GM15510 (cell line): ENCODE results near the gene ELOB.

Experiments
- POLR2A ChIP-seq: IDR thresholded peaks from 3 replicates; pipeline ENCODE4 v1.6.1; 2011; ENCODE audit warnings: borderline replicate concordance; ENCODE audit not compliant: insufficient read length; ENCODE audit errors: extremely low read depth

The ELOB gene

DNA sequence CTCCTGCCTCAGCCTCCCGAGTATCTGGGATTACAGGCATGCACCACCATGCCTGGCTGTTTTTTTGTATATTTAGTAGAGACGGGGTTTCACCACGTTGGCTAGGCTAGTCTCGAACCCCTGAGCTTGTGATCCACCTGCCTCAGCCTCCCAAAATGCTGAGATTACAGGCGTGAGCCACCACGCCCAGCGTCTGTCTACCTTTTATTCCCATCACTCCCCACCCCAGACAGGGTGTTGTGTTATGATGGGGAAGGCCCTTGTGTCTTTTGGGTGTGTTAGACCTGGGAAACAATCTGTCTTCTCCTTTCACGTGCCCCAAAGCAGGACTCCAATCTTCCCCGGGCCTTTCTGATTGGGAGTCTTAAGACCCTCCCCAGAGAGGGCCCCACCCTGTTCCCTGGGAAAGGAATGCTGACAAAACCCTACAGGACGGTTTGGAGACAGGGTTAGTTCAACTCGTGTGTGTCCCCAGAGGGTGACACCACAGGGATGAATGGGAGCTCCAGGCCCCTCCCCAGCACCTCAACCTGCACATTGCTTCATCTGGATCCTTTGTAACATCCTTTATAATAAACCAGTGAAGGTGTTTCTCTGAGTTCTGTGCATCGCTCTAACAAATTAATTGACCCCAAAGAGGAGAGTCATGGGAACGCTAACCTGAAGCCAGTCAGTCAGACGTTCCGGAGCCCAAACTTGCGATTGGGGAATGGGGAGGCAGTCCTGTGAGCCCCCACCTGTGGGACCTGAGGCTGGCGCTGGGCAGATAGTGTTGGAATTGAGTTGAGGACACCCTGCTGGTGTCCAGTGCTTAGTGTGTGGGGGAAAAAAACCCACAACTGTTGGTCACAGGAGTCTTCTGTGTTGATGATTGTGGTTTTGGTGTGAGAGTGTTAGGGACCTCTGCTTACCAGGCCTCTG is 3.2 kb upstream of the ELOB start:
- no peak for TF ChIP-seq POLR2A

DNA sequence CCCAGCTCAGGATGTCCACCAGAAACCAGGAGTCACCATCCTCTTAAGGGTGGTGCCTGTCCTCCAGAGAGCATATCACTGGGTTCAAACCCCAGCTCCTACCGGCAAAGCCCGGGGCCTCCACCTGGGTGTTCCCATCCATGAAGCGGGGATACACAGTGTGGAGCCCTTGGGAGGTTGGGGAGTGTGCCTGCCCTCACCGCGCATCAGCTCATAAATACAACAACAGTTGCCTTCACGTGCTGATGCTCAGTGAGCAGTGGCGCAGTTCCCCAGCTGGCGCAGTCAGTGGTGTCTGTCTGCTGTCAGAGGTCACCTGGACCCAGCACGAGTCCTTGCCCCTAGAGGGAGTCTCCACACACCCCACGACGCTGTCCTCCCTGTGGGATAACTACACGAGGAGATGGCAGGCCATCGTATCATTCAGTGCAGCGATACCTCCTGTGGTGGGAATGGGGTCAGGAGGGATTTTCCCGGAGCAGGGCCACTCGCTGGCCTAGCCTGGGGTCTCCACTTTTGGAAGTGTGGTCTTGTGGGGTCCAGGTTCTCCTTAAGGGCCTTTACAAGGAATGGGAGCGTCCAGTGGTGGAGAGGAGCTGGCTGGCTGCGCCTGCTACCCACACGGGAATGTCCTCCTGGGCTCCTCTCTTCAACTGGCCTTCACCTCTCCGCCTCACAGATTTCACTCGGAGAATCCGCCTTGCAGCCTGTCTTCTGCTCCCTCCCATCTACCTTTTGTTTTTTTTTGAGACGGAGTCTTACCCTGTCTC is 2.3 kb upstream of the ELOB start:
- TF ChIP-seq POLR2A: no peak

DNA sequence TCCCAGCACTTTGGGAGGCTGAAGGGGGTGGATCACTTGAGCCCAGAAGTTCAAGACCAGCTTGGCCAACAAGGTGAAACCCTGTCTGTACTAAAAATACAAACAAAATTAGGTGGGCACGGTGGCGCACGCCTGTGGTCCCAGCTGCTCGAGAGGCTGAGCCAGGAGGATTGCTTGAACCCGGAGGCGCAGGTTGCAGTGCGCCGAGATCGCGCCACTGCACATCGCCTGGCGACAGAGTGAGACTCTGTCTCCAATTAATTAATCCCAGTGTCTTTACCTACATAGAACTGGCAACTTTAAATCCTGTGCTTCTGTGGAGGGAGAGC is 1.5 kb upstream of the ELOB start:
- TF ChIP-seq POLR2A: no peak

DNA sequence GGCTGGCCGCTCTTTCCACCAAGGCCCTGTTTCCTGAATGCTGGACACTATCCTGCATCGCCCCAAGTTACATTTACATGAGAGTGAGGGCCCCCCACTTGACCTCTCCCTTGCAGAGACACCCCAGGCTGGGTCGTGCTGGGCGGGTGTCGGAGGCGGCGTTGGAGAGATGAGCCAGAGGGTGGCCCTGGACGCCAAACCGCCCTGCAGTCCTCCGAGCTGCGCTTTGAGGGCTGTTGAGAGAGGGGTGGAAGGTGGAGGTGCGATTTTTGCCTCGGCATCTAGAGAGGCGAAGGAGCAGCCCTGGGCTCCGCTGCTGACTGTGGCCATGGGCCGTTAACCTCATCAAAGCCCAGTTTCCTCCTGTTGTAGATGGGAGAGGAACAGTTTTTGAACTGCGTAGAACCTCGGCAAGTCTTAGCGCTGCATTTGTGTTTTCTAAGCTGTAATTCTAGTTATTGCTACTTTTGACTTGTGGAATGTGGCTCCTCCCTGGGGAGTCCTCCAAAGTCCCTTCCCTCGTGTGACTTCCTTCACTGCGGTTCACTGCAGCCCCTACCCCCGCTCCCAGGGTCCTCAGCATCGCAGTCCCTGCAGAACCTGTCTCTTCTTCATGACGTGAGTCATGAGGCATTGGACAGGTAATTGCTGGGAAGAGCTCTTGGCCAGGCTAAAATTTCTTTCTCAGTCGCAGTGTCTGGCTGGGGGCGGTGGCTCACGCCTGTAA is 986 bp upstream of the ELOB start:
- TF ChIP-seq POLR2A: no peak

DNA sequence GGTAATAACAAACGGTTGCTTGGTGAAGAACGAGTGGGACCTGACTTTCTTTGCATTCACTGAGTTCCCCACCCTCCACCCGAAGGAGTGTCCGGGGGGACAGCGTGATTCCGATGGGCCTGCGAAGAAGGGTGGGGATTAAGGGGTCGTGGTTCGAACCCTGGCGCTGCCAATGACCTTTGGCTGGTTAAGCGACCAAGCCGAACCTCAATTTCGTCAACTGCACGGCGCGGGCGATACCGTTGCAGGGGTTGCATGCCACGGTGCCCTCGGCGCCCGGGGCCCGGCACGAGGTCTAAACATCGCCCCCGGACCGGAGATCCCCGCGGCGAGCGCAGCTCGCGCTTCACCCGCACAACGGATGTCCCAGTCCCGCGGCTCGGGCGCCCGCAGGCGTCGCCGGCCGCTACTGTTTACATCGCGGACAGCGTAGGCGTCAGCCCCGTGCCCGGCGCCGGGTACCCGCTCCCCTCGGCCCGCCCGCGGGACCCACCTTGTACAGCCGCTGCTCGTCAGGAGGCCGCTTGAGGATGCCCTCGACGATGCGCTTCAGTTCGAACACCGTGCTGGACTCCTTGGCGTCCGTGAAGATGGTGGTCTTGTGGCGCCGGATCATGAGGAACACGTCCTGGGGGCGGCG is 460 bp downstream of the ELOB start:
- no peak for TF ChIP-seq POLR2A

DNA sequence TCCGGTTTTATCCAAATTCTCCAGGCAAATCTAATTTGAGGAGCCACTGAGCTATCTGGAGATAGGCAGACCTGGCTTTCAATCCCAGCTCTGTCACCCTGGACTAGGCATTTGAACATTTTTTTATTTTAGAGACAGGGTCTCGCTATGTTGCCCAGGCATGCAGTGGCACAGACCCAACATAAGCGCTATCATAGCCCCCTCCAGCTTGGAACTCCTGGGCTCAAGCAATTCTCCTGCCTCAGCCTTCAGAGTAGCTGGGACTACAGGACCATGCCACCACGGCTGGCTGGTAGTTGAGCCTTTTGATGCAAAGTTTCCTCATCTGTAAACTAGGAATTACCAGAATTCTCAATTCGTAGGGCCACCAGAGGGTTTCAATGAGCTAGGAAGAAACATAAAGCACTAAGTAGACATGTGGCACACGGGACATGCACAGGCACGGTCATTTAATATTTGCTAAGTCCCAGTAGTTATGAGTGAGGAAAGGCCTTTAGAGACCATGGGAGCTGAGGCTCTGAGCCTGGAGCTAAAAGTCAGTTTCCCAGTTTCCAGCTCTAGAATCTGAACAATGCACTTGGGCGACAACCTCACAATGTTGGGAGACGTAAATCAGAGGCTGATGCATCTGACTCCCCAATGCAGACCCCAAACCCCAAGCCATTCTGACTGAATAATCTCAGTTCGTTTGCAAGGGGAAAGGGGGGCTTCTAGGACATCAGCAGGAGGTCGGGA is 1.1 kb downstream of the ELOB start:
- TF ChIP-seq POLR2A: no peak

DNA sequence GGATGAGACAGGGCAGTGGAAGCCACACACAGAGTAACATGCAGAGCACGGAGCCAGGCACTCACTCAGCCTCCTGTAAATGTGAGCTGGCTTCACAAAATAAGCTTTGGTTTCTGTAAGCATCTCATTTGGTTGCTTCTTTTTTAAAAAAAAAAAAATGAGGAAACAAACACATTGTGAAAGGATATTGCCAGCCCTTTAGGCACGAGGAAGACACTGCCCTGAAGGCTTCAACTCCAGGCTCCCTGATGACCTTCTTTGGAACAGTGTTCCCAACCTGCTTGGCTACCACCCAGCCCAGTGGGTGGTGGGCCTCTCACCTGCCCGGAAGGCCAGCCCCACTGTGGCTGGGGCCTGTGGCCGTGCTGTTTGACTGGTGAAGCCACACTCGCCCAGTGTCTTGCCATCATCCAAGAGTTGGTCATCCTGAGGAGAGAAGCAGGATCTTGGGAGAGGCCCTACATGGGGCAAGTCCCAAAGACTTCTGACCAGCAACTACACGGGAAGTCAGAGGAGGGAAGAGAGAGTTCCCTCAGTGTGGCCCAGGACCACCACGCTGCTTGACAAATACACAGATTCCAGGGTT is 1.9 kb downstream of the ELOB start:
- TF ChIP-seq POLR2A: no peak

DNA sequence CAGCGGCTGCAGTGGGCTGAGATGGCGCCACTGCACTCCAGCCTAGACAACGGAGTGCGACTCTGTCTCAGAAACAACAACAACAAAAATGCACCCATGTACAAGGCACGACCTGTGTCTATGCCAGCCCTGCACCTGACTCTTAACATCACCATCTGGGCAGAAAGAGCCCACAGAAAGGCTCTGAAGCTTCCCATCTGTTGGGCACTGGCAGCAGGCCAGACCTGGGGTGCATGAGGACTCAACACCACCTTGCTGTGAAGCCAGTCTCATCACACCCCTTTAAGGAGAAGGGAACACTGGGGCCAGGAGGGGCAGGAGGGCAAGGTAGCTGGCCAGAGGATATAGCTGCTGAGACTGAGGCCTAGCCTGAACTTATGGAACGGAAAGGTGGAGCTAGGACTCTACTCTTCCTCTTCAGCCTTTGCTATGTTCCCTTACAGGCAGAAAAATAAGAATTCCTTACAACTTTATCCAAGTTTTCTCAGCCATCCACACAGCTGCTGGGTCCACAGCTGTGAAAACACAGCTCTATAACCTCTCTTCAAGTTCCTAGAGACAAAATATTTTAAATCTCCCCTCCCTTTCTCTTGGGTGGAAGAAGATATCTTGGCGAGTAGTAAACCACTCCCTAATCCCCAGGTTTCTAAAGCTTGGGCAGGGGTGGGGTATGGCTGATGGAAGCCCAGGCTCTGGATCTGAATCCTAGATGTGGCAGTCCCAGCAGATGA is 2.8 kb downstream of the ELOB start:
- no peak for TF ChIP-seq POLR2A

DNA sequence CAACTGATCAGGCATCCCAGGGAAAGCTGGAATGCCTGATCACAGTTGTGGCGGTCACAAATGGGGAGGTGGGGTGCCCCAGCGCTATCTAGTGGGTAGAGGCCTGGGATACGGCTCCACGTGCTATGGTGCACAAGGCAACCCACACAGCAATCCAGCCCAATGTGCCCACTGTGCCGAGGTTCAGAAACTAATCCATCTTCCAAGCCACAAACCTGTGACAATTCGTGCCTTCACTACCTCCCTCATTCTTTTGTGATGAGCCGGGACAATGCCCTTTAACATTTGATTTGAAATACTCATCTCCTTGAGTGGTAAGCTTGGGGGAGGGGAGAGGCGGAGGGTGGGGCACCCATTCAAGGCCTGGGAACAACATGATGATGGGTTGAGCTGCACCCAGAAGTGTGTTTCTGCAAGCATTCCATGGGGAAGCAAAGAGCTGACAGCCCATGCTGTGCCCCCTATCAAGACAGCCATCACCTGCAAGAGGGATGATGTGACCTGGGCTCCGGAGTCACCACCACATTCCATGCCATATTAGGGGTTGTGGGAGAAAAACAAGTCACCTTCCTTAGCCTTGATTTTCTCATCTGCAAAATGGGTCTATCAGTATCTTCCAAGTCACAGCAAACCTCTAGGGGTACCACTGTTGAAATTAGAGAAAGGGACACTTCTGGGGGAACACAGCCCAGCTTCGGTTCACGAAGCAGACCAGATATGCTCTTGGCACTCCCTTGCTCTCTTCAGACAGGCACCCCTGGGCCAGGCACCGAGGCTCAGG is 3.7 kb downstream of the ELOB start:
- TF ChIP-seq POLR2A: no peak

DNA sequence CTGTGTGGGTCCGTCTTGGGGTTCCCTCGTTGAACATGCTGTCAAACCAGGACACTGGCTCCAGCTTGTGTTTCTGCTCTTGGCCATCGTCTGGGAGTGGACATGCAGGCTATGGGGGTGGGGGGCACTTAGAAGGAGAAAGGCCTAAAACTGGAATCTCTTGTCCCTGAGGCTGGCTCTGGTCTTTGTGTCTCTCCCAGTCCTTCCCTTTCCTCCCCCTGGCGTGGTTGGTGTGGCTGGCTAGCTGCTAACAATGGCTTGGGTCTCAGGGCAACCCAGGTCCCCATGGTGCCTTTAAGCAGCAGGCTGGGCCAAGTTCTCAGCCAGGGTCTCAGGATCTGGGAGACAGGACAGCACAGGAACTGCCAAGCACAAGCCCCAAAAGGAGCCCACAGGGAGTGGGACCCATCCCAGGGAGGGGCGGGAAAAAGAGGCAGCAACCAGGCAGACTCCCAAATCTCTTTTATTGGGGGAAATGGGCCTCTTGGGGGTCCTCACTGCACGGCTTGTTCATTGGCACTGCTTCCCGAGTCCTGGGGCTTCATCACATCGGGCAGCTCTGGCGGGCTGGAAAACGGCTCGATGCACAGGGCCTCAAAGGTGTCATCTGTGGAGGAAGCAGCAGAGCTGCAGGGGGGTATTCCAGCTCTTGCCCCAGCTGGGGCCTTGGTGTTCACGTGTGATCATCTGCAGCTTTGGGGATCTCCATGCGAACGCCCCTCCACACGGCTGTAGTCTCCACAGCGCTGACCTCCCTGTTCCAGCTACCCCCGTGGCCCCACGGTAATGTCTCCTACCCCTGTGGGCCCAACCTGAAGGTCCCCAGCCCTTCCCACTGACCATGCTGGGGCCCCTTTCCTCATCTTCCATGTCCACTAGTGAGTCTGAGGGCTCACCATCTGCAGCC is 5.3 kb downstream of the ELOB start:
- peak; percentile 28 for TF ChIP-seq POLR2A
